NCI-H345 treated with DMSO at 0.1 percent for 48 hours (cell line): ENCODE data around the gene OLFM2.
"Not testable (repeated sequence)": the region's sequence is repeated elsewhere in the genome, so short reads cannot be mapped to it uniquely, and the experiment has no call there.

Experiments used
- DNase-seq: peaks from one replicate; lab custom pipeline; 2025; ENCODE audit not compliant: unreplicated experiment; lab: John Stamatoyannopoulos, UW

Gene OLFM2

DNA sequence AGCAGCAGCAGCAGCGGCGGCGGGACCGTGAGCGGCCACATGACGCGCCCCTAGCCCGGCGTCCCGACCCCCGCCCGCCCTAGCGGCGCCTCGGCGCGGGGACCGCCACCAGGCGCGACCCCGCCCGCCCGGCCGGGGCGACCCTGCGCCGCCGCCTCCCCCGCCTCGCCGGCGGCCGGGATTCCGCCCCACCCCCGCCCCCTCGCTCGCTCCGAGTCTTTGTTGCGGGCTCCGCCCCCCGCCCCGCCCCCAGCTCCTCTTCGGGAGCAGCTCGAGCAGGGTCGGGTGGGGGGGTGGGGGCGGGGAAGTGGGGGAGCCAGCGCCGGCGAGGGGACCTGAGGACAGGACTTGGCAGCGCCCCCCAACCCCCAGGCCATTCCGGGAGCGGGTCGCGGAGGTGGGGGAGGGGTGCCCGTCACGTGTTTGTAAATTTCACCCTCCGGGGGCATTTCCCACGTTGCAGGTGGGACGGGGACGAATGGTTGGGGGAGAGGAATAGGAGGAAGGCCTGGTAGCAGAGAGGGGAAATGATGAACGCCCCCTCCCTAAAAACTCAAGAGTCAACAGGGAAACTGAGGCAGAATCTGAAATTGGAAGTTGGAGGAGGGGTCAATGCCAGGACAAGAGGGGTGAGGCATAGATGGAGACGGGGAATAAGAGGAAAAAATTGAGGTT is at the start of gene OLFM2:
Gene OLFM2, minus strand, starts transcription at position 190 of the 675 bp plus-strand sequence. Its CDS starts 149 bp downstream, at position 41.
- DNase-seq = no peak

DNA sequence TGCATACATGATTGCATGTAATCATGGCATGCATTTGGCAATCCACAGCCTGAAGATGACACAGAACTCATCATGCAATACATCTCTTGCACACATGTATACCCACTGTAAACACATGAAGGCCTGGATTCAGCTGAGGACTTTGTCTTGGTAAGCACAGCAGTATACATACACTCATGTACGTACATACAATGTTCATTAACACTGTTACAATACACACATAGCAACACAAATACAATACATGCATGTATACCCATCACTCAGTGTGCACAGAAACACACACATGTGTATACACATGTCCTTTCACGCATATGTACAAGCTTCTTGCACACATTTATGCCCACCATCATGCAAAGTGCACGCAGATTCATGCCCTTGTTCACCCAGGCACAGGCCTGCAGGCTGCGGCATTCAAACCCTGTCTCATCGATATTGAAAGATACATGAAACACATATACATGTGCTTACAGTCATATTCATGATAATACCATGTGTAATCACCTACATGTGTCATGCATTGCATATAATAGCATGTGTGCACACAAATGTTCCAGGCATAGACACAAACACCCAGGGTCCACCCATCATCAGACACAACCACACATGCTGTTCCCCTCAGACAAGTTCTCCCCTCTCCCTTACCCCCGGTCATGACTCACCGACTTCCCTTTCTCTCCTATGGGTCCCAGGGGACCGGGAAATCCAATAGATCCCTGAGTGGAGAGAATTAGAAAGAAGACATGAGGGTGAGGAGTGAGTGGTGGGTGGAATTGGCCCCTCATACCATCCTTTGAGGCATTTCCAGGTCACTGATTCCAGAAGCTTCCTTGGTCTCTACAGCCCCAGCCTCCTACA is 45.3 kb upstream of the OLFM2 start:
- DNase-seq = no peak

DNA sequence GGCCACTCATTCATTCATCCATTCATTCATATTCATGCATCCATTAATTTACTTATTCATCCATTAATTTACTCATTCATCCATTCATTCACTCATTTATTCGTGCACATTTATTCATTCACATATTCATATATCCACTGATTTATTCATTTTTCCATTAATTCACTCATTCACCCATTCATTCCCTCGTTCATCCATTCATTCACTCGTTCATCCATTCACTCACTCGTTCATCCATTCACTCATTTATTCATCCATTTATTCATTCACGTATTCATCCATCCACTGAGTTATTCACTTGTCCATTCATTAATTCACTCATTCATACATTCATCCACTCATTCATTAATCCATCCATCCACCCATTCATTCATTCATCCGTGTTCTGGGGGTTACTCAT is 35.8 kb upstream of the OLFM2 start:
- DNase-seq = no peak

DNA sequence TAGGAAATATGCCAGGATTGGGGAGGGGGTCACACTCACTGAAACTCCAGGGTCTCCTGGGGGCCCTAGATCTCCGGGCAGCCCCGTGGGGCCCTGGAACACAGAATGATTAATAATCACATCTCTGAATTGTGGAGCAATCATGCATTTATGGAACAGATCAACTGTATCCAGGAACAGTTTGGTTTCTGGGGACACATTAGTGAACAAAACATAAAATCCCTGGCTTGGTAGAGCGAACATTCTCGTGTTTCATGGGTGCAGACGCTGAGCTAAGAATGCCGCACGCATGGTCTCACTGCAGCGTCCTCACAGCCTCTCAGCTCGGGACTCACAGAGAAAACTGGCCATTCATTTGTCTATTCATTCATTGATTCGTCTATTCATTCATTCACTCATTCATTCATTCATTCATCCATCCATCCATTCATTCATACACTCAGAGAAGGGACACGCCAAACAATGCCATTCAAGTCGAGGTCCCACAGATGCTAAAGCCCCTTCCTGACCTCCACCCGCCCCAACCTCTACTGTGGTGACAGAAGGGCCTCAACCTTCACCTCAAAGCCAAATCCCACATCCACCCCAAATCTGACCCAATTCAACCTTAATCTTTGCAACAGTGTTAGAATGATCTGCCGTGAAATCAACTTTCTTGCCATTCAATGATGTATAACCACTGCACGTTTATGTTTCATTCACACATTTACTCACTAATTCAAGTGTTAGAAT is 35.0 kb upstream of the OLFM2 start:
- DNase-seq = no peak

GRCh38 chr19:9970481-9970880 is 34.2 kb upstream of the OLFM2 start:
- DNase-seq = no peak

- no peak for DNase-seq
Observed at GRCh38 chr19:9969688-9969975, 33.3 kb upstream of the OLFM2 start.

GRCh38 chr19:9968820-9969687 is 32.7 kb upstream of the OLFM2 start:
- DNase-seq = no peak

- no peak for DNase-seq
Observed at GRCh38 chr19:9967326-9967725, 31.0 kb upstream of the OLFM2 start.

- no peak for DNase-seq
Observed at GRCh38 chr19:9966448-9966847, 30.1 kb upstream of the OLFM2 start.

DNA sequence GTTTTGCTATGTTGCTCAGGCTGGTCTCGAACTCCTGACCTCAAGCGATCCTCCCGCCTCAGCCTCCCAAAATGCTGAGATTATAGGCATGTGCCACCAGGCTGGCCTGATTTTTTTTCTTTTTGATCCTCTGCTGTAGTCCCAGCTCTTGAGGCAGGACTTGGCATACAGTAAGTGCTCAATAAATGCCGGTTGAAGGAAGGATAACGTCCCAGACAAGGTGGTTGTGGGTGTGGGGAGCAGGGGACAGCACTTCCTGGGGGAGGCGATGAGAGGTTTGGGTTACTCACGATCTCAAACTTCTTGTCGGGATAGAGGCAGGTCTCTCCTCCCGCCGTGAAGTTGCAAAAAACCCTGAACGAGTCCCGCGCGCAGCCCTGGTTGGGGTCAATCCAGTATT is 29.7 kb upstream of the OLFM2 start:
- no peak for DNase-seq

DNA sequence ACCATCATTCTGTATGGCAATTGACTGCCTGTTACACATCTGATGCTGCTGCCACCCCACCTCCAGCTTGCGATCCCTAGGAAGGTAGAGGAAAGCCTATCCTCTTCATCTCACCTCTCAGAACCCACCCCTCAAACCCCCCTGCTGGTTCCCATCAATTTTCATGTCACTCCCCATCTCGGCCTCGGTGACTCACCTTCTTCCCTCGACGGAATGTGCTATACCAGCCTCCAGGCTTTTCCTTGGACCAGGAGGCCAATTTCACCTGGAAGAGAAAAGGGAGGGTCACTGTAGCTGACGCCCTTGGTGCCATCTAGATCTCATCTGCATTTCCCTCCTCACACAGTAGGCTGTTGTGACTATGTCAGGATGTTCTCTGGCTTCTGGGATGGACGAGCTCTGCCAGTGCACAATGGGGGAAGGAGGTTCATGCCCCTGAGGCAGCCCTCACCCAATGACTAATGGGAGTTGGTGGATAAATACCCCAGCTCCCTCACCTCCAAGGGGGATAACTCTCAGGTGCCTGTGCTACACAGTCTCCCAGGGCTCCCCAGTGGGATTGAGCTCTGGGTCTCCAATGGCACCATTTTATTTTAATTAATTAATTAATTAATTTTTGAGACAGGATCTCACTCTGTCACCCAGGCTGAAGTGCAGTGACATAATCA is 26.4 kb upstream of the OLFM2 start:
- no peak for DNase-seq

DNA sequence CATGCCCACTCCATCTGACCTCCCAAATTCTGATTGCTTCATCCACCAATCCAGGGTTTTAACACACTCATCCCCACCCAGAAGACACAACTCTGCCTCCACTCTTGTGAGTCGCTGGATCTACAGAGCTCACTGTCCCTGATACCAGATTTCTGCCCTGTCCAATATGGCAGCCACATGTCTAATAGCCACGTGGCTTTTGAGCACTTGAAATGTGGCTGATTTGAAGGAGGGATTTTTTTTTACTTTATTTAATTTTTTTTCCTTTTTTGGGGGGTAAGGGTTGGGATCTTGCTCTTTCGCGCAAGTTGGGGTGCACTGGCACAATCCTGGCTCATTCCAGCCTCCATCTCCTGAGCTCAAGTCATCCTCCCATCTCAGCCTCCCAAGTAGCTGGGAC is 24.8 kb upstream of the OLFM2 start:
- DNase-seq = no peak

DNA sequence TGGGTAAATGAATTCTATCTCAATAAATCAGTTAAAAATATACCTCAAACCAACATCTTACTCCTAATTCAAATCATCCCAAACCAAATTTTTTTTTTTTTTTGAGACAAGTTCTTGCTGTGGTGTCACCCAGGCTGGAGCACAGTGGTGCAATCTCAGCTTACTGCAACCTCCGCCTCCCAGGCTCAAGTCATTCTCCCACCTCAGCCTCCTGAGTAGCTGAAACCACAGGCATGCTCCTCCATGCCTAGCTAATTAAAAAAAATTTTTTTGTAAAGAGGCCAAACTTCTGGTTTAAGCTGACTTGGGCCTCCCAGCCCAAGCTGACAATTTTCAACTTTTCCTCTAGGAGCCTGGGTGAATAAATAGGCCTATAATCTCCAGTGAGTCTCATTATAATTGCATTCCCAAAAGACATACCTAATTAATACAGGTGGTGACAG is 22.1 kb upstream of the OLFM2 start:
- DNase-seq = no peak

DNA sequence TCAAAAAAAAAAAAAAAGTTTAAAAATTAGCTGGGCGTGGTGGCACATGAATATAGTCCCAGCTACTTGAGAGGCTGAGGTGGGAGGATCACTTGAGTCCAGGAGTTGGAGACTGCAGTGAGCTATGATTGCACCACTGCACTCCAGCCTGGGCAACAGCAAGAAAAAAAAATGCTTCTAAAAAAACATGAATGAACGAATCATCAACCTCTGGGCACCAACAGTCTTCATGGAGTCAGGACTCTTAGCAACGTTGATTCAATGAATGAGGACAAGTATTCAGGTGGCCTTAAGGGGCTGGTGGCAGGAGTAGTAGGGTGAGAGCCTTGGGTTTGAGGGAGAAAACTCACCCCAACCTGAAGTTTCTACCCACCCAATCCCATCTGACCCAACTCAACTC is 20.6 kb upstream of the OLFM2 start:
- DNase-seq = no peak

DNA sequence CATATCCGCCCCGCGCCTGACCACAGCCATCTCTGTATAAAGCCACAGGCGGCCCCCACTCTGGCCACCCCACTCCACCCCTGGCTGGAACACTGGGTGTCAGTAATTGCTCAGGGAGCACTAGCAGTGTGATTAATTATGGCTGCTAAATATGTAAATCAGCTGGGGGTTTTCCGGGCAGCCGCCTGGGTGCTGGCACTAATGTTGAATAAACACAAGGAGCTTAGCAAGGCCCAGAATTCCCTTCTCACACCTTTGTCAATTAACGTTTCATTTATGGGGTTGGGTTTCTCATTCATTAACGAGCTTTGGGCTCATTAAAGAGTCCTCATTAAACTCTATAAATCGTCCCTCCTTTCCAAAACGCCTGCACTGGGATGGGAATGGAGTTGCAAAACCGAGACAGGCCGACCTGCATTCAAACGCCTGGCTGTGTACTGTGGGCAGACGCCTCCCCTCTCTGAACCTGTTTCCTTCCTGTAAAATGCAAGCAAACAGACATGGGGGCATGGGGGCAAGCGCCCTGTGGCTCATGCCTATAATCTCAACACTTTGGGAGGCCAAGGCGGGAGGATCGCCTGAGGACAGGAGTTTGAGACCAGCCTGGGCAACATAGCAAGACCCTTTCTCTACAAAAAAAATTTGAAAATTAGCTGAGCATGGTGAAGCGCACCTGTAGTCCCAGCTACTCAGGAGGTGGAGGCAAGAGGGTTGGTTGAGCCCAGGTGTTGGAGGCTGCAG is 17.7 kb upstream of the OLFM2 start:
- no peak for DNase-seq

GRCh38 chr19:9952276-9952675 is 16.0 kb upstream of the OLFM2 start:
- no peak for DNase-seq

GRCh38 chr19:9947441-9947840 is 11.1 kb upstream of the OLFM2 start:
- no peak for DNase-seq

- not testable (repeated sequence) for DNase-seq
Observed at GRCh38 chr19:9946528-9947125, 10.3 kb upstream of the OLFM2 start.

- no peak for DNase-seq
Observed at GRCh38 chr19:9945319-9945966, 9.1 kb upstream of the OLFM2 start.
